Right lobe of liver (tissue), 4 donors: ENCODE results near the gene ADGRB3.

Source experiments
- CTCF ChIP-seq, 4 donors: fragments of 200-600 bp in 3 of 4; fragments of 450-650 bp in 1 of 4; IDR thresholded peaks; one replicate each; pipeline versions ENCODE4 v1.5.1 to v1.8.0; 2016 to 2022; ENCODE audit warnings: antibody characterized with exemption in 4 of 4, mild to moderate bottlenecking in 2 of 4
- POLR2A ChIP-seq: fragments of 450-650 bp; IDR thresholded peaks from one replicate; pipeline ENCODE4 v1.6.1; 2017; ENCODE audit warnings: antibody characterized with exemption, mild to moderate bottlenecking
- donor health status: DM: no; HTN: no; CAD: no.
- donor health status: DM: no; HTN: no; CAD: no.
- donor health status: DM: no; HTN: yes; CAD: no.

GRCh38 chr6:68637782-68638181 is 2.7 kb downstream of the ADGRB3 start:
- TF ChIP-seq POLR2A (no peak), CTCF (IDR thresholded peaks at IDR 0.05) (no peak)
